K562 (cell line): ENCODE data around the gene SKIC2. TPM values are rescaled to one million over a fixed set of nuclear protein-coding genes. Genes with fewer than 3 reads are reported as not detected.

Source experiments
- EHMT2 ChIP-seq: fragments of 450-650 bp; IDR thresholded peaks from 2 replicates; pipeline ENCODE4 v1.6.1; 2018; ENCODE audit warnings: antibody characterized with exemption
- GTF2F1 ChIP-seq: IDR thresholded peaks from 2 replicates; pipeline ENCODE4 v1.6.1; 2011; ENCODE audit warnings: low read depth, low read length, improper control_type of control experiment
- JUN ChIP-seq, 2 experiments: sonication (generic) in 1 of 2; formaldehyde crosslinking in 1 of 2; IDR thresholded peaks; 2 replicates each; pipeline versions ENCODE4 v1.6.1 to v1.8.0; 2012 to 2022; ENCODE audit warnings: borderline replicate concordance in 2 of 2, mild to moderate bottlenecking in 2 of 2, improper control_type of control experiment in 1 of 2, low read depth in 1 of 2, low read length in 1 of 2, missing genetic modification reagents in 1 of 2
- KDM4B ChIP-seq, 2 experiments: fragments of 450-650 bp in 1 of 2; sonication (generic) in 1 of 2; IDR thresholded peaks; 2 replicates each; pipeline ENCODE4 v1.6.1; 2016 to 2017; ENCODE audit warnings: borderline replicate concordance in 2 of 2, antibody characterized with exemption in 1 of 2, low read depth in 1 of 2, mild to moderate bottlenecking in 1 of 2
- LCOR ChIP-seq: sonication (generic); formaldehyde crosslinking; IDR thresholded peaks from 2 replicates; pipeline ENCODE4 v1.8.0; 2022; ENCODE audit warnings: mild to moderate bottlenecking, missing genetic modification reagents
- NCOA4 ChIP-seq: fragments of 450-650 bp; IDR thresholded peaks from 2 replicates; pipeline ENCODE4 v1.6.1; 2018; ENCODE audit warnings: mild to moderate bottlenecking; ENCODE audit not compliant: partially characterized antibody
- NFE2 ChIP-seq: IDR thresholded peaks from 2 replicates; pipeline ENCODE4 v1.6.1; 2014; ENCODE audit warnings: antibody characterized with exemption, low read depth
- RUNX1 ChIP-seq: sonication (generic); IDR thresholded peaks from 2 replicates; pipeline ENCODE4 v1.6.1; 2016; ENCODE audit warnings: antibody characterized with exemption, low read depth
- STAT5A ChIP-seq: IDR thresholded peaks from 2 replicates; pipeline ENCODE4 v1.6.1; 2012; ENCODE audit warnings: low read length, inconsistent platforms, borderline replicate concordance
- TEAD2 ChIP-seq: fragments of 450-650 bp; IDR thresholded peaks from 2 replicates; pipeline ENCODE4 v1.6.1; 2016; ENCODE audit warnings: missing genetic modification characterization, control low read depth, missing compliant biosample characterization
- ZFP1 ChIP-seq: fragments of 450-650 bp; formaldehyde crosslinking; IDR thresholded peaks from 2 replicates; pipeline ENCODE4 v1.4.0; 2020; ENCODE audit warnings: mild to moderate bottlenecking, mixed read lengths
- ZNF124 ChIP-seq: sonication (generic); formaldehyde crosslinking; IDR thresholded peaks from 2 replicates; pipeline ENCODE4 v1.8.1; 2022; ENCODE audit warnings: missing genetic modification reagents
- ZNF766 ChIP-seq: fragments of 200-800 bp; sonication (Bioruptor generic); conservative IDR thresholded peaks from 2 replicates; pipeline ENCODE4 v1.6.1; 2016; ENCODE audit warnings: missing genetic modification characterization, missing compliant biosample characterization
- polyA plus RNA-seq, 8 experiments: library from polyadenylated mRNA; depleted of rRNA in 4 of 8; stranded (reverse) in 5 of 8; unstranded in 3 of 8; fragments of >200 nt; fragmentation: Nextera tagmentation in 2 of 8; fragmentation: Illumina TruSeq in 1 of 8; extraction: Ambion mirVana in 2 of 8; extraction: Trizol in 1 of 8; gene quantifications; 2 replicates each; pipeline versions ENCODE4 v1.2.1 to v1.2.3, GENCODE V29; 2011 to 2014; ENCODE audit warnings: inconsistent platforms in 1 of 8, missing spikeins in 1 of 8
- total RNA-seq, 7 experiments: library from RNA; depleted of rRNA in 6 of 7; stranded (reverse); fragments of >200 nt in 6 of 7; fragmentation: Illumina TruSeq in 2 of 7; extraction: Trizol in 2 of 7; gene quantifications; 2 replicates each; pipeline versions ENCODE4 v1.2.1 to v1.2.3, GENCODE V29; 2011 to 2021; ENCODE audit warnings: low replicate concordance in 1 of 7
- TF ChIP-seq, protein P1 (sequence below): IDR thresholded peaks from 2 replicates; pipeline ENCODE4 v1.6.1; 2011; ENCODE audit warnings: borderline replicate concordance, low read depth, mild to moderate bottlenecking, moderate library complexity, low read length; ENCODE audit not compliant: insufficient read depth, poor library complexity, severe bottlenecking
- TF ChIP-seq, protein P2 (sequence below): fragments of 200-800 bp; sonication (Bioruptor generic); IDR thresholded peaks from 2 replicates; pipeline ENCODE4 v1.6.1; 2017; ENCODE audit warnings: missing genetic modification characterization, missing compliant biosample characterization
- TF ChIP-seq, protein P3 (sequence below), 3 experiments: fragments of 200-800 bp in 1 of 3; fragments of 250-450 bp in 1 of 3; fragments of 450-650 bp in 1 of 3; sonication (Bioruptor Pico) in 1 of 3; sonication (Bioruptor generic) in 1 of 3; formaldehyde crosslinking in 1 of 3; IDR thresholded peaks; 2 replicates each; pipeline versions ENCODE4 v1.6.1 to v1.8.0; 2016 to 2022; ENCODE audit warnings: mild to moderate bottlenecking in 2 of 3, missing genetic modification characterization in 2 of 3, missing compliant biosample characterization in 1 of 3, moderate library complexity in 1 of 3
- TF ChIP-seq, protein P4 (sequence below): sonication (generic); formaldehyde crosslinking; IDR thresholded peaks from 2 replicates; pipeline ENCODE4 v1.8.1; 2023; ENCODE audit warnings: mild to moderate bottlenecking, missing genetic modification reagents
- TF ChIP-seq, protein P5 (sequence below): sonication (generic); formaldehyde crosslinking; IDR thresholded peaks from 2 replicates; pipeline ENCODE4 v1.9.0; 2022; ENCODE audit warnings: mild to moderate bottlenecking, missing genetic modification reagents

Gene SKIC2
- total and polyA plus RNA-seq, 9 of the 15 experiments (the other 6 are each of a cell fraction or from before 2014, with no cell fraction given) = 3.3 to 94.6 (median 38.8) TPM

DNA sequence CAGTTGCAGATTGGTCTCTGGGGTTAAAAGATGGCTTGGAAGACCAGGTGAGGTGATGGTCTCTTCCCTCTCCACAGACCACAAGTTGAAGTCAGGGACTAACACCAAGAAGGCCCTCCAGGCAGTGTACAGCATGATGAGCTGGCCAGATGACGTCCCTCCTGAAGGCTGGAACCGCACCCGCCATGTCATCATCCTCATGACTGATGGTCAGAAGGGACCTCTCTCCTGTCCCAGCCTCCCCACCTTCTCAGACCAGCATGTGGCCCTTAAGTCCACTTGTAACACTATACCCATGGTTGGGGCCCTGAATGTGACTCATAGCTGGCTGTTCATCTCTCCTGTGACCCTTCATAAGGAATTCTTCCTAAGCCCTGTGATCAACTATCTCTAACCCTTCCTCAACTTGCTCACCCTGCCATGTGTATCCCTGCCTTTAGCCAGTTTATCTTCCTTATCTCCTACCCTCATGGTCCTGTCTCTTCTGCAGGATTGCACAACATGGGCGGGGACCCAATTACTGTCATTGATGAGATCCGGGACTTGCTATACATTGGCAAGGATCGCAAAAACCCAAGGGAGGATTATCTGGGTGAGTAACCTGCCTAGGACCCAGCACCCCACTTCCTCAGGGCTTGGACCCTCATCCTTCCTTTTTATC is 10.1 kb upstream of the SKIC2 start (continued):
- TF ChIP-seq, protein P1, sequence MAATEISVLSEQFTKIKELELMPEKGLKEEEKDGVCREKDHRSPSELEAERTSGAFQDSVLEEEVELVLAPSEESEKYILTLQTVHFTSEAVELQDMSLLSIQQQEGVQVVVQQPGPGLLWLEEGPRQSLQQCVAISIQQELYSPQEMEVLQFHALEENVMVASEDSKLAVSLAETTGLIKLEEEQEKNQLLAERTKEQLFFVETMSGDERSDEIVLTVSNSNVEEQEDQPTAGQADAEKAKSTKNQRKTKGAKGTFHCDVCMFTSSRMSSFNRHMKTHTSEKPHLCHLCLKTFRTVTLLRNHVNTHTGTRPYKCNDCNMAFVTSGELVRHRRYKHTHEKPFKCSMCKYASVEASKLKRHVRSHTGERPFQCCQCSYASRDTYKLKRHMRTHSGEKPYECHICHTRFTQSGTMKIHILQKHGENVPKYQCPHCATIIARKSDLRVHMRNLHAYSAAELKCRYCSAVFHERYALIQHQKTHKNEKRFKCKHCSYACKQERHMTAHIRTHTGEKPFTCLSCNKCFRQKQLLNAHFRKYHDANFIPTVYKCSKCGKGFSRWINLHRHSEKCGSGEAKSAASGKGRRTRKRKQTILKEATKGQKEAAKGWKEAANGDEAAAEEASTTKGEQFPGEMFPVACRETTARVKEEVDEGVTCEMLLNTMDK = no peak
- TF ChIP-seq, protein P2, sequence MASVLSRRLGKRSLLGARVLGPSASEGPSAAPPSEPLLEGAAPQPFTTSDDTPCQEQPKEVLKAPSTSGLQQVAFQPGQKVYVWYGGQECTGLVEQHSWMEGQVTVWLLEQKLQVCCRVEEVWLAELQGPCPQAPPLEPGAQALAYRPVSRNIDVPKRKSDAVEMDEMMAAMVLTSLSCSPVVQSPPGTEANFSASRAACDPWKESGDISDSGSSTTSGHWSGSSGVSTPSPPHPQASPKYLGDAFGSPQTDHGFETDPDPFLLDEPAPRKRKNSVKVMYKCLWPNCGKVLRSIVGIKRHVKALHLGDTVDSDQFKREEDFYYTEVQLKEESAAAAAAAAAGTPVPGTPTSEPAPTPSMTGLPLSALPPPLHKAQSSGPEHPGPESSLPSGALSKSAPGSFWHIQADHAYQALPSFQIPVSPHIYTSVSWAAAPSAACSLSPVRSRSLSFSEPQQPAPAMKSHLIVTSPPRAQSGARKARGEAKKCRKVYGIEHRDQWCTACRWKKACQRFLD (CRISPR knock-in tag) = peak; percentile 74; the same call in 1 of the 2 replicates
- TF ChIP-seq LCOR (CRISPR knock-in tag) = peak; percentile 83
- TF ChIP-seq, protein P3, sequence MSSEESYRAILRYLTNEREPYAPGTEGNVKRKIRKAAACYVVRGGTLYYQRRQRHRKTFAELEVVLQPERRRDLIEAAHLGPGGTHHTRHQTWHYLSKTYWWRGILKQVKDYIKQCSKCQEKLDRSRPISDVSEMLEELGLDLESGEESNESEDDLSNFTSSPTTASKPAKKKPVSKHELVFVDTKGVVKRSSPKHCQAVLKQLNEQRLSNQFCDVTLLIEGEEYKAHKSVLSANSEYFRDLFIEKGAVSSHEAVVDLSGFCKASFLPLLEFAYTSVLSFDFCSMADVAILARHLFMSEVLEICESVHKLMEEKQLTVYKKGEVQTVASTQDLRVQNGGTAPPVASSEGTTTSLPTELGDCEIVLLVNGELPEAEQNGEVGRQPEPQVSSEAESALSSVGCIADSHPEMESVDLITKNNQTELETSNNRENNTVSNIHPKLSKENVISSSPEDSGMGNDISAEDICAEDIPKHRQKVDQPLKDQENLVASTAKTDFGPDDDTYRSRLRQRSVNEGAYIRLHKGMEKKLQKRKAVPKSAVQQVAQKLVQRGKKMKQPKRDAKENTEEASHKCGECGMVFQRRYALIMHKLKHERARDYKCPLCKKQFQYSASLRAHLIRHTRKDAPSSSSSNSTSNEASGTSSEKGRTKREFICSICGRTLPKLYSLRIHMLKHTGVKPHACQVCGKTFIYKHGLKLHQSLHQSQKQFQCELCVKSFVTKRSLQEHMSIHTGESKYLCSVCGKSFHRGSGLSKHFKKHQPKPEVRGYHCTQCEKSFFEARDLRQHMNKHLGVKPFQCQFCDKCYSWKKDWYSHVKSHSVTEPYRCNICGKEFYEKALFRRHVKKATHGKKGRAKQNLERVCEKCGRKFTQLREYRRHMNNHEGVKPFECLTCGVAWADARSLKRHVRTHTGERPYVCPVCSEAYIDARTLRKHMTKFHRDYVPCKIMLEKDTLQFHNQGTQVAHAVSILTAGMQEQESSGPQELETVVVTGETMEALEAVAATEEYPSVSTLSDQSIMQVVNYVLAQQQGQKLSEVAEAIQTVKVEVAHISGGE (CRISPR knock-in tag; IDR thresholded peaks at IDR 0.05) = peak in 1 of 3 experiments; percentile 39; a peak in 1 of 6 replicates
- peak; percentile 47; the same call in 1 of the 2 replicates for TF ChIP-seq STAT5A
- 0 out of 2 replicates have a peak, but pooled peaks have one; percentile 19 for TF ChIP-seq ZNF766 (CRISPR knock-in tag)
- TF ChIP-seq, protein P4, sequence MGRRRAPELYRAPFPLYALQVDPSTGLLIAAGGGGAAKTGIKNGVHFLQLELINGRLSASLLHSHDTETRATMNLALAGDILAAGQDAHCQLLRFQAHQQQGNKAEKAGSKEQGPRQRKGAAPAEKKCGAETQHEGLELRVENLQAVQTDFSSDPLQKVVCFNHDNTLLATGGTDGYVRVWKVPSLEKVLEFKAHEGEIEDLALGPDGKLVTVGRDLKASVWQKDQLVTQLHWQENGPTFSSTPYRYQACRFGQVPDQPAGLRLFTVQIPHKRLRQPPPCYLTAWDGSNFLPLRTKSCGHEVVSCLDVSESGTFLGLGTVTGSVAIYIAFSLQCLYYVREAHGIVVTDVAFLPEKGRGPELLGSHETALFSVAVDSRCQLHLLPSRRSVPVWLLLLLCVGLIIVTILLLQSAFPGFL (CRISPR knock-in tag) = no peak
- peak; percentile 97 for TF ChIP-seq JUN (IDR thresholded peaks at IDR 0.05; ENCODE audit: borderline replicate concordance, low read depth, low read length)
- no peak for TF ChIP-seq JUN (CRISPR knock-in tag; IDR thresholded peaks at IDR 0.05; ENCODE audit: borderline replicate concordance)
- no peak for TF ChIP-seq ZFP1 (CRISPR knock-in tag)
- TF ChIP-seq EHMT2 = peak; percentile 83
- TF ChIP-seq NFE2 = 0 out of 2 replicates have a peak, but pooled peaks have one; percentile 45
- TF ChIP-seq, protein P5, sequence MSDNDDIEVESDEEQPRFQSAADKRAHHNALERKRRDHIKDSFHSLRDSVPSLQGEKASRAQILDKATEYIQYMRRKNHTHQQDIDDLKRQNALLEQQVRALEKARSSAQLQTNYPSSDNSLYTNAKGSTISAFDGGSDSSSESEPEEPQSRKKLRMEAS (CRISPR knock-in tag) = peak; percentile 82
- no peak for TF ChIP-seq KDM4B (IDR thresholded peaks at IDR 0.05; ENCODE audit: borderline replicate concordance in 2 of 2, low read depth in 1 of 2)
- no peak for TF ChIP-seq ZNF124
- TF ChIP-seq NCOA4 = no peak
- no peak for TF ChIP-seq TEAD2
- 0 out of 2 replicates have a peak, but pooled peaks have one; percentile 57 for TF ChIP-seq RUNX1
- TF ChIP-seq GTF2F1 = no peak
